Measurements from ENCODE around the gene SPR.

The SPR gene

DNA sequence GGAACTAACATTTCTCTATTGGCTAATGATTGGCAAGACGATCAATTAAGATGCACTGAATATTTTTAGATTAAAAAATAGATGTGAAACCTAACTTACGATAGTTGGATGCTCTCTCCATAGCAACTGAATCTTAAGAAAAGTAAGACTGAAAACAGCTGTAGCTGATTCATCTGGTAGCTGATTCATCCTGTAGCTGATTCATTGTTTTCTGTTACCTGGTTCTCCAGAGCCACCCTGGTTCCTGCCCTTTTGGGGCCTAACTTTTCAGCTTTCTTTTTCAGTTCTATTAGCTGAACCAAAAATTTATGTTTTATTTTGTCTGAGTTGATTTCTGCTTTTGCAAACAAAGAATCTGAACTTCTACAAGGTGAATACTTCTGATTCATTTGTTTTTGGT is 22.7 kb upstream of the SPR start:
- TF ChIP-seq, protein P1, sequence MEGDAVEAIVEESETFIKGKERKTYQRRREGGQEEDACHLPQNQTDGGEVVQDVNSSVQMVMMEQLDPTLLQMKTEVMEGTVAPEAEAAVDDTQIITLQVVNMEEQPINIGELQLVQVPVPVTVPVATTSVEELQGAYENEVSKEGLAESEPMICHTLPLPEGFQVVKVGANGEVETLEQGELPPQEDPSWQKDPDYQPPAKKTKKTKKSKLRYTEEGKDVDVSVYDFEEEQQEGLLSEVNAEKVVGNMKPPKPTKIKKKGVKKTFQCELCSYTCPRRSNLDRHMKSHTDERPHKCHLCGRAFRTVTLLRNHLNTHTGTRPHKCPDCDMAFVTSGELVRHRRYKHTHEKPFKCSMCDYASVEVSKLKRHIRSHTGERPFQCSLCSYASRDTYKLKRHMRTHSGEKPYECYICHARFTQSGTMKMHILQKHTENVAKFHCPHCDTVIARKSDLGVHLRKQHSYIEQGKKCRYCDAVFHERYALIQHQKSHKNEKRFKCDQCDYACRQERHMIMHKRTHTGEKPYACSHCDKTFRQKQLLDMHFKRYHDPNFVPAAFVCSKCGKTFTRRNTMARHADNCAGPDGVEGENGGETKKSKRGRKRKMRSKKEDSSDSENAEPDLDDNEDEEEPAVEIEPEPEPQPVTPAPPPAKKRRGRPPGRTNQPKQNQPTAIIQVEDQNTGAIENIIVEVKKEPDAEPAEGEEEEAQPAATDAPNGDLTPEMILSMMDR (IDR thresholded peaks at IDR 0.05; ENCODE audit: insufficient read depth, low read depth, low read length, missing control alignments): no peak
- peak; percentile 89 for DNase-seq (ENCODE audit: low read depth)

GRCh38 chr2:72871060-72871459 is 16.1 kb upstream of the SPR start:
- H3K4me3 ChIP-seq (ENCODE audit: low read length): no peak overlapping the region
- TF ChIP-seq, protein P1 (IDR thresholded peaks at IDR 0.05; ENCODE audit: insufficient read depth, low read depth, low read length, missing control alignments): no peak
- DNase-seq (ENCODE audit: low read depth): no peak

More for the DNA sequence above, 22.7 kb upstream of the SPR start:
- no peak overlapping the region for H3K4me3 ChIP-seq (ENCODE audit: low read length)

GRCh38 chr2:72871880-72872279 is 15.3 kb upstream of the SPR start:
- no peak overlapping the region for H3K4me3 ChIP-seq (ENCODE audit: low read length)
- TF ChIP-seq, protein P1 (IDR thresholded peaks at IDR 0.05; ENCODE audit: insufficient read depth, low read depth, low read length, missing control alignments): no peak
- DNase-seq (ENCODE audit: low read depth): no peak

- H3K4me3 ChIP-seq (ENCODE audit: low read length): no peak overlapping the region
- TF ChIP-seq, protein P1 (IDR thresholded peaks at IDR 0.05; ENCODE audit: insufficient read depth, low read depth, low read length, missing control alignments): no peak
- peak; percentile 59 for DNase-seq (ENCODE audit: low read depth)
Observed at GRCh38 chr2:72883356-72883962, 3.7 kb upstream of the SPR start.

DNA sequence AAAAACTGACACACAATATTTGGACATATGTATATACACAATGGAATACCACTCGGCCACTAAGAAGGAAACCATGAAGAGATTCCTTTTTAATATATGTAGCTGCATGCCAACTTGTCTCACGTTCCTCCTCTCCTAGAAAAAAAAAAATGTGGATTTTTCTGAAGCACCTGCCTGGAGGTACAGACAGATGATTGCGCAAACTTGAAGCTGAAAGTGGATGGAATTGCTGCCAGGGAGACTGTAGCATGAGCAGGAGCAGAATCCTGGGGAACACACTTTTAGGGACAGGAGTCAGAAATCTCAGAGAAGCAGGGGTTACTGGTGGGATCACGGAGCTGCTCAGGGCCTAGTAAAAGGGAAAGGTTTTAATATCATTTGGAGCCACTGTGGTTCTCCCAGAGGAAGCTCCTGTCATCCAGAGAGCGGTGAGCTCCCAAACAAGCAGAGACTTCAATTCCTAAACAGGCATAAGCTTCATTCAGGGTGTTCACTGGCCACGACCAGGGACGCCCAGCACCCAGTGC is 640 bp upstream of the SPR start:
- TF ChIP-seq, protein P1 (IDR thresholded peaks at IDR 0.05; ENCODE audit: insufficient read depth, low read depth, low read length, missing control alignments): no peak
- H3K4me3 ChIP-seq (ENCODE audit: low read length): peak overlapping the region; percentile 68
- DNase-seq (ENCODE audit: low read depth): peak; percentile 52

DNA sequence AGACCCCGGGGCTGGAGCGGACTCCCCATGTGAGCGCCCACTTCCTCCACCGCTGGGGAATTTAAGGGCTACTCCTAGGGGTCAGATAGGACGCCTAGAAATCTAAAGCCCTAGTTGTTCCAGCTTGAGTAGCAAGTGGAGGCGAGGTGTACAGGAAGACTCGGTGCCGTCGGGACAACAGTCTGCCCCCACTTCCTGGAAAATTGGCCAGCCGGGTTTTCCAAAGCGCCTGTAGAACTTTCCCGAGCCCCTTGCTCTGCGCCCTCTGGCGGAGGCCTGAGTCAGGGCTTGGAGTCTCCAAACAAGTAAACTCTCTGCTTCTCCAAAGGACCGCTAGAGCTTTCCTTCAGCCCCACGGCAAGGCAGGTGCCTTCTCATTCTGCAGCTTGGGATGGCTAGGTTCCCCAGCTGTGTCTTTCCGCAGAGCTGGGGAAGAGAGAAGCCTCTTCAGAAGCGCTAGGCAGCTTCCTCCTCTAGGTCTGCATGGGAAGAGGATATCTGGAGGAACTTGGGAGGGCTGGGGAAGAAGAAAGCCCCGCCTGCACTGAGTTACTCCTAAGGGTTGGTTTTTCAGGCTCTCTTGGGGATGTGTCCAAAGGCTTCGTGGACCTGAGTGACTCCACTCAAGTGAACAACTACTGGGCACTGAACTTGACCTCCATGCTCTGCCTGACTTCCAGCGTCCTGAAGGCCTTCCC is 681 bp downstream of the SPR start:
- TF ChIP-seq, protein P1 (IDR thresholded peaks at IDR 0.05; ENCODE audit: insufficient read depth, low read depth, low read length, missing control alignments): peak; percentile 97
- DNase-seq (ENCODE audit: low read depth): peak; percentile 90
- H3K4me3 ChIP-seq (ENCODE audit: low read length): peak overlapping the region; percentile 68
